Measurements from ENCODE around the gene CDHR1. TPM values are rescaled to one million over a fixed set of nuclear protein-coding genes. Genes with fewer than 3 reads are reported as not detected.

The CDHR1 gene
- 0.06 to 0.13 TPM (median 0.08 TPM) in 5 replicates for total RNA-seq (2022; extraction: Qiagen RNA extraction; ENCODE audit: low read depth)

GRCh38 chr10:84194424-84195043 lies at the start of gene CDHR1:
TSS of gene CDHR1 (plus strand) at chr10:84194537. CDS start at chr10:84194761, 224 bp downstream.

GRCh38 chr10:84173501-84173929 lies 20.8 kb upstream of the CDHR1 start, which contains the start of gene GPR15LG:
TSS of gene GPR15LG (plus strand) at chr10:84173801. CDS start at chr10:84173852, 51 bp downstream.

GRCh38 chr10:84225427-84226173 lies 31.3 kb downstream of the CDHR1 start, which contains the start of gene LRIT2:
TSS of gene LRIT2 (minus strand) at chr10:84225544. CDS start at chr10:84225520, 24 bp downstream.

GRCh38 chr10:84241185-84241790 lies 47.0 kb downstream of the CDHR1 start, which contains the start of gene LRIT1:
TSS of gene LRIT1 (minus strand) at chr10:84241546. CDS start at chr10:84241439, 107 bp downstream.

GRCh38 chr10:84244651-84245270 lies 50.4 kb downstream of the CDHR1 start, which contains the start of gene RGR:
TSS of gene RGR (plus strand) at chr10:84245053. CDS start at chr10:84245091, 38 bp downstream.

Other genes starting within 250 kb of the CDHR1 start
- 205 to 228 TPM (median 220 TPM) in 5 replicates for gene GHITM, start 55.0 kb upstream of the CDHR1 start, total RNA-seq (2022; extraction: Qiagen RNA extraction; ENCODE audit: low read depth)
- not detected in 5 replicates for gene GPR15LG, start 20.7 kb upstream of the CDHR1 start, total RNA-seq (2022; extraction: Qiagen RNA extraction; ENCODE audit: low read depth)
- gene LRIT2, start 31.0 kb downstream of the CDHR1 start, total RNA-seq (2022; extraction: Qiagen RNA extraction; ENCODE audit: low read depth), result not detected in 5 replicates
- not detected in 5 replicates for gene LRIT1, start 47.0 kb downstream of the CDHR1 start, total RNA-seq (2022; extraction: Qiagen RNA extraction; ENCODE audit: low read depth)
- gene RGR, start 50.5 kb downstream of the CDHR1 start, total RNA-seq (2022; extraction: Qiagen RNA extraction; ENCODE audit: low read depth), result not detected in 5 replicates
- gene CCSER2, start 134.1 kb downstream of the CDHR1 start, total RNA-seq (2022; extraction: Qiagen RNA extraction; ENCODE audit: low read depth), result 9.2 to 15.4 TPM (median 11.9 TPM) in 5 replicates